Measurements from ENCODE around the gene TMIE. TPM values are rescaled to one million over a fixed set of nuclear protein-coding genes. Genes with fewer than 3 reads are reported as not detected.

TMIE gene
- total and polyA plus RNA-seq, 10 of the 15 experiments (the other 5 are each of a cell fraction or from before 2014, with no cell fraction given): not detected

DNA sequence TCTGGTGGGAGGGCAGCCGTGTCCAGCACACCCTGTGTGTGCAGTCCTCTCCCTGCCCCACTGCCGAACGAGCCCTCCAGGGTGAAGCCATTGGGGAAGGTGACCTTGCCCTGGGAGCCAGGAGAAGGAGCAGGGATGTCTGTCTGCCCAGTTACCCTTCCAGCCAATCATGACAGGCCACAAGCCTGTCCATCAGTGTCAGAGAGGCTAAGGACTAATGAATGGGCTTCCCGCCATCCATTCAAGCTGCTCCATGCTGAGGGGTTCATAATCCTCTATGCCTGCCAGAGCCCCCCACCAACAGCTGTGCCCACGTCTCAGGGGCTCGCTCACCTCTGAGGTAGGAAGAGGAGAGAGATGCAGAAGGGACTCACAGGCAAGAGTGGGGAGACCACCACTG lies 22.9 kb upstream of the TMIE start:
- intact Hi-C loops (cut with micrococcal nuclease; ENCODE audit: unreplicated experiment): no loop called here
- Histone ChIP-seq H3K79me2 (ENCODE audit: control insufficient read depth, insufficient read depth, low read length) (no peaks in the 10 kb centered on the region), H3K9me3 (replicated peaks; ENCODE audit: control insufficient read depth, insufficient read depth, low read length) (no peaks in the 10 kb centered on the region), H3K9ac (ENCODE audit: control insufficient read depth, insufficient read depth, low read length) (no peak overlapping the region), H3K27ac (ENCODE audit: control insufficient read depth, insufficient read depth) (no peak overlapping the region), H3K27me3 (replicated peaks in 1 of 2; ENCODE audit: control insufficient read depth in 2 of 2, insufficient read depth in 2 of 2, low read length in 1 of 2) (no peaks in the 10 kb centered on the region), H2AFZ (ENCODE audit: control insufficient read depth, low read depth, low read length) (no peak overlapping the region), H3K4me2 (ENCODE audit: control insufficient read depth, insufficient read depth) (no peak overlapping the region), H3K4me1 (ENCODE audit: control insufficient read depth, insufficient read depth, low read length) (no peaks in the 10 kb centered on the region), H3K36me3 (ENCODE audit: control insufficient read depth in 2 of 2, insufficient read depth in 2 of 2, low read length in 1 of 2) (no peaks in the 10 kb centered on the region), H3K4me3 (no peak overlapping the region), H4K20me1 (ENCODE audit: control insufficient read depth, insufficient read depth) (no peaks in the 10 kb centered on the region)
- no peak for DNase-seq (ENCODE audit: low read depth, low spot score)
- FAIRE-seq: no peak
- no TSS peak for BruUV-seq (replicated peaks)
- ATAC-seq: no peak
- 28% methylated on average over 5 of the region's 6 CpGs for WGBS (ENCODE audit: insufficient coverage, insufficient replicate concordance, low lambda C conversion rate, missing lambda C conversion rate)
- ChIA-PET SMC1A (ENCODE audit: uncharacterized antibody, unreplicated experiment) (no interaction called here), POLR2A (no interaction called here), RAD21 (ENCODE audit: unreplicated experiment) (no interaction called here), CTCF (no interaction called here)
- in situ Hi-C loops (cut with MboI): no loop called here
- TF ChIP-seq MYB (IDR thresholded peaks at IDR 0.05; ENCODE audit: borderline replicate concordance, low read depth, low read length) (no peak), CBX5 (IDR thresholded peaks at IDR 0.05; ENCODE audit: low read depth) (no peak), SMAD5 (IDR thresholded peaks at IDR 0.05; ENCODE audit: low read depth) (no peak), SIX5 (IDR thresholded peaks at IDR 0.05; ENCODE audit: low read depth, low read length, severe bottlenecking) (no peak), ESRRA (IDR thresholded peaks at IDR 0.05; ENCODE audit: low read length) (no peak)
- TF ChIP-seq, protein P1, sequence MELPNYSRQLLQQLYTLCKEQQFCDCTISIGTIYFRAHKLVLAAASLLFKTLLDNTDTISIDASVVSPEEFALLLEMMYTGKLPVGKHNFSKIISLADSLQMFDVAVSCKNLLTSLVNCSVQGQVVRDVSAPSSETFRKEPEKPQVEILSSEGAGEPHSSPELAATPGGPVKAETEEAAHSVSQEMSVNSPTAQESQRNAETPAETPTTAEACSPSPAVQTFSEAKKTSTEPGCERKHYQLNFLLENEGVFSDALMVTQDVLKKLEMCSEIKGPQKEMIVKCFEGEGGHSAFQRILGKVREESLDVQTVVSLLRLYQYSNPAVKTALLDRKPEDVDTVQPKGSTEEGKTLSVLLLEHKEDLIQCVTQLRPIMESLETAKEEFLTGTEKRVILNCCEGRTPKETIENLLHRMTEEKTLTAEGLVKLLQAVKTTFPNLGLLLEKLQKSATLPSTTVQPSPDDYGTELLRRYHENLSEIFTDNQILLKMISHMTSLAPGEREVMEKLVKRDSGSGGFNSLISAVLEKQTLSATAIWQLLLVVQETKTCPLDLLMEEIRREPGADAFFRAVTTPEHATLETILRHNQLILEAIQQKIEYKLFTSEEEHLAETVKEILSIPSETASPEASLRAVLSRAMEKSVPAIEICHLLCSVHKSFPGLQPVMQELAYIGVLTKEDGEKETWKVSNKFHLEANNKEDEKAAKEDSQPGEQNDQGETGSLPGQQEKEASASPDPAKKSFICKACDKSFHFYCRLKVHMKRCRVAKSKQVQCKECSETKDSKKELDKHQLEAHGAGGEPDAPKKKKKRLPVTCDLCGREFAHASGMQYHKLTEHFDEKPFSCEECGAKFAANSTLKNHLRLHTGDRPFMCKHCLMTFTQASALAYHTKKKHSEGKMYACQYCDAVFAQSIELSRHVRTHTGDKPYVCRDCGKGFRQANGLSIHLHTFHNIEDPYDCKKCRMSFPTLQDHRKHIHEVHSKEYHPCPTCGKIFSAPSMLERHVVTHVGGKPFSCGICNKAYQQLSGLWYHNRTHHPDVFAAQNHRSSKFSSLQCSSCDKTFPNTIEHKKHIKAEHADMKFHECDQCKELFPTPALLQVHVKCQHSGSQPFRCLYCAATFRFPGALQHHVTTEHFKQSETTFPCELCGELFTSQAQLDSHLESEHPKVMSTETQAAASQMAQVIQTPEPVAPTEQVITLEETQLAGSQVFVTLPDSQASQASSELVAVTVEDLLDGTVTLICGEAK (IDR thresholded peaks at IDR 0.05; ENCODE audit: borderline replicate concordance): no peak

Measured in GM12878 (cell line).